Endothelial cell of umbilical vein (primary cell): ENCODE data around the gene C1QL3. TPM values are rescaled to one million over a fixed set of nuclear protein-coding genes. Genes with fewer than 3 reads are reported as not detected.

Source experiments
- BruUV-seq: library from RNA; stranded (reverse); fragments of 400-500 nt; replicated peaks from 2 replicates; lab custom pipeline; 2021; lab: Mats Ljungman, UMichigan
- CTCF ChIA-PET: fragments of 300-600, 350-600 bp; sonication (Branson Sonifier 250); formaldehyde crosslinking; loops from one replicate; lab custom pipeline; 2021; ENCODE audit warnings: antibody characterized with exemption, inconsistent platforms; lab: Charles Lee
- POLR2A ChIA-PET: fragments of 300-600, 350-600 bp; sonication (Branson Sonifier 250); formaldehyde crosslinking; loops from one replicate; lab custom pipeline; 2021; ENCODE audit warnings: antibody characterized with exemption, inconsistent platforms; lab: Charles Lee
- DNase-seq: peaks from one replicate; pipeline ENCODE4 v3.0.0-alpha.2; 2011; ENCODE audit warnings: low read depth, low spot score
- FAIRE-seq: peaks from 2 replicates; lab custom pipeline; 2011; peaks lifted over from hg19 to GRCh38; lab: Jason Lieb, UNC
- H2AFZ ChIP-seq: 2 replicates; pipeline ENCODE4 v1.6.0; 2012; ENCODE audit warnings: low read depth, low read length, control low read depth, inconsistent platforms
- H3K27ac ChIP-seq: 2 replicates; pipeline ENCODE4 v1.5.1; 2011; ENCODE audit warnings: low read depth, mild to moderate bottlenecking, control low read depth, low read length, moderate library complexity; ENCODE audit not compliant: insufficient read depth
- H3K27me3 ChIP-seq, 2 experiments: 2 replicates each; pipeline versions ENCODE4 v1.6.0 to v1.6.1; 2011; ENCODE audit warnings: low read length in 2 of 2, mixed read lengths in 1 of 2; ENCODE audit not compliant: control insufficient read depth in 2 of 2, insufficient read depth in 2 of 2
- H3K36me3 ChIP-seq, 2 experiments: 2 replicates in 1 of 2; 3 replicates in 1 of 2; pipeline ENCODE4 v1.5.1; 2011; ENCODE audit warnings: low read length in 2 of 2, mild to moderate bottlenecking in 1 of 2, moderate library complexity in 1 of 2; ENCODE audit not compliant: control insufficient read depth in 2 of 2, insufficient read depth in 2 of 2; ENCODE audit errors: extremely low read depth in 1 of 2
- H3K4me1 ChIP-seq: 3 replicates; pipeline ENCODE4 v1.5.1; 2011; ENCODE audit warnings: mild to moderate bottlenecking, low read length; ENCODE audit not compliant: control insufficient read depth, insufficient read depth; ENCODE audit errors: extremely low read depth
- H3K4me2 ChIP-seq: 2 replicates; pipeline ENCODE4 v1.6.1; 2011; ENCODE audit warnings: low read length, control low read depth, mixed read lengths; ENCODE audit not compliant: insufficient read depth
- H3K4me3 ChIP-seq, 3 experiments: fragments of 200-600 bp in 1 of 3; sonication (generic), shearing (Covaris generic) in 1 of 3; replicated peaks in 1 of 3; 2 replicates each; pipeline ENCODE4 v1.5.1; 2011 to 2016; ENCODE audit warnings: control low read depth in 3 of 3, low read length in 3 of 3, mild to moderate bottlenecking in 2 of 3, inconsistent platforms in 1 of 3, low read depth in 1 of 3, moderate library complexity in 1 of 3; ENCODE audit not compliant: insufficient read depth in 1 of 3
- H3K79me2 ChIP-seq: 2 replicates; pipeline ENCODE4 v1.6.0; 2012; ENCODE audit warnings: low read length, inconsistent platforms; ENCODE audit not compliant: control insufficient read depth, insufficient read depth
- H3K9ac ChIP-seq: replicated peaks from 2 replicates; pipeline ENCODE3; 2011; ENCODE audit warnings: low read length, control low read depth; ENCODE audit not compliant: insufficient read depth; ENCODE audit errors: extremely low read depth
- H3K9me1 ChIP-seq: replicated peaks from 3 replicates; pipeline ENCODE4 v1.6.0; 2011; ENCODE audit warnings: mild to moderate bottlenecking, low read length; ENCODE audit not compliant: control insufficient read depth, insufficient read depth; ENCODE audit errors: extremely low read depth
- H3K9me3 ChIP-seq: replicated peaks from 2 replicates; pipeline ENCODE4 v1.5.1; 2012; ENCODE audit warnings: low read length, inconsistent platforms; ENCODE audit not compliant: control insufficient read depth, insufficient read depth
- H4K20me1 ChIP-seq: replicated peaks from 2 replicates; pipeline ENCODE3; 2011; ENCODE audit warnings: mild to moderate bottlenecking, low read length; ENCODE audit not compliant: control insufficient read depth, insufficient read depth; ENCODE audit errors: extremely low read depth
- CTCF ChIP-seq, 2 donors: IDR thresholded peaks; 1 replicate in 1 of 2; 2 replicates in 1 of 2; pipeline ENCODE4 v1.5.1; 2011; ENCODE audit warnings: low read length in 2 of 2, mild to moderate bottlenecking in 2 of 2, moderate library complexity in 2 of 2, control low read depth in 1 of 2, inconsistent platforms in 1 of 2, low read depth in 1 of 2; ENCODE audit not compliant: insufficient read depth in 1 of 2; ENCODE audit errors: extremely low read depth in 1 of 2
- EZH2 ChIP-seq: IDR thresholded peaks from 2 replicates; pipeline ENCODE4 v1.6.1; 2012; ENCODE audit warnings: borderline replicate concordance, low read depth, mild to moderate bottlenecking, moderate library complexity, low read length, inconsistent platforms; ENCODE audit not compliant: severe bottlenecking
- FOS ChIP-seq: IDR thresholded peaks from 2 replicates; pipeline ENCODE4 v1.6.1; 2011; ENCODE audit warnings: mild to moderate bottlenecking, low read length, moderate library complexity, borderline replicate concordance; ENCODE audit not compliant: insufficient read depth
- GATA2 ChIP-seq: IDR thresholded peaks from 2 replicates; pipeline ENCODE4 v1.7.0; 2011; ENCODE audit warnings: low read depth, mild to moderate bottlenecking, moderate library complexity, mixed read lengths, low read length; ENCODE audit not compliant: insufficient read length, insufficient read depth
- JUN ChIP-seq: IDR thresholded peaks from 2 replicates; pipeline ENCODE4 v1.6.1; 2011; ENCODE audit warnings: borderline replicate concordance, low read depth; ENCODE audit not compliant: insufficient read length, insufficient read depth
- MAX ChIP-seq: IDR thresholded peaks from 2 replicates; pipeline ENCODE4 v1.6.1; 2011; ENCODE audit not compliant: insufficient read depth, insufficient read length
- MYC ChIP-seq: IDR thresholded peaks from one replicate; pipeline ENCODE4 v1.6.1; 2011; ENCODE audit warnings: mild to moderate bottlenecking, low read depth, low read length
- POLR2A ChIP-seq: IDR thresholded peaks from 2 replicates; pipeline ENCODE4 v1.6.1; 2012; ENCODE audit warnings: low read depth, mild to moderate bottlenecking, control low read depth, low read length
- POLR2AphosphoS5 ChIP-seq: IDR thresholded peaks from 2 replicates; pipeline ENCODE4 v1.6.1; 2012; ENCODE audit warnings: low read depth, mild to moderate bottlenecking, control low read depth, low read length, moderate library complexity; ENCODE audit not compliant: insufficient read depth
- dilution Hi-C: fragments of 300-500 bp; cut with MboI; formaldehyde crosslinking; loops from one replicate; pipeline ENCODE4 v1.15.0; 2019; ENCODE audit warnings: low sequenced_read_pairs; ENCODE audit not compliant: extremely low pct_ligation_motif_present
- intact Hi-C: fragments of 100-400 bp; cut with micrococcal nuclease; formaldehyde crosslinking; loops from one replicate; pipeline ENCODE4 v1.10.0; 2022
- polyA plus RNA-seq, 4 experiments: library from polyadenylated mRNA; depleted of rRNA in 3 of 4; stranded (reverse) in 3 of 4; unstranded in 1 of 4; fragments of >200 nt; gene quantifications; 2 replicates each; pipeline versions ENCODE4 v1.2.1 to v1.2.3, GENCODE V29; 2011 to 2012; ENCODE audit warnings: missing spikeins in 1 of 4
- total RNA-seq: library from RNA; stranded (reverse); gene quantifications from 2 replicates; pipeline ENCODE4 v1.2.3, GENCODE V29; 2021

Gene C1QL3
- total and polyA plus RNA-seq, 2 donors (not counting 3 experiments of a cell fraction or from before 2014, with no cell fraction given) = not detected

GRCh38 chr10:16544099-16544498 lies 22.4 kb upstream of the C1QL3 start:
- no peaks in the 10 kb centered on the region for H3K79me2 ChIP-seq
- no peaks in the 10 kb centered on the region for H3K9me1 ChIP-seq
- H3K9ac ChIP-seq = no peak overlapping the region
- H3K9me3 ChIP-seq = no peaks in the 10 kb centered on the region
- no peak overlapping the region for H3K27ac ChIP-seq
- H3K4me1 ChIP-seq = no peaks in the 10 kb centered on the region
- H2AFZ ChIP-seq = no peak overlapping the region
- ChIA-PET POLR2A (no interaction called here), CTCF (interaction anchor here (1.6 to 2.7 kb wide), 7 partner anchors 15 to 665 kb away, joined by 3 to 44 read pairs (median 7); no protein-coding TSS in a partner anchor)
- no peak for FAIRE-seq
- no peaks in the 10 kb centered on the region for H3K36me3 ChIP-seq
- intact Hi-C loops = loop anchor here (2.0 kb wide), 1 partner anchor 665 kb away; no protein-coding TSS in a partner anchor
- no peak overlapping the region for H3K4me3 ChIP-seq
- no peak for DNase-seq
- TF ChIP-seq CTCF (IDR thresholded peaks at IDR 0.05; ENCODE audit: extremely low read depth in 1 of 2, insufficient read depth in 1 of 2, low read depth in 1 of 2, low read length in 2 of 2) (no peak), FOS (no peak), POLR2A (no peak), JUN (no peak), MYC (no peak), GATA2 (no peak), MAX (no peak), EZH2 (no peak), POLR2AphosphoS5 (no peak)
- H3K27me3 ChIP-seq = peaks cover 0 to 5% of the 10 kb centered on the region in 2 experiments
- dilution Hi-C loops = no loop called here
- no peaks in the 10 kb centered on the region for H4K20me1 ChIP-seq
- no TSS peak for BruUV-seq
- no peak overlapping the region for H3K4me2 ChIP-seq
